HG03159 (cell line): ENCODE data around the gene NFATC1.

Experiments used
- ATAC-seq: cut with Tn5 transposase; IDR thresholded peaks from one replicate; pipeline ENCODE4 v1.9.1; 2021; ENCODE audit warnings: mild to moderate bottlenecking, moderate library complexity; ENCODE audit not compliant: unreplicated experiment

NFATC1 gene

GRCh38 chr18:79402977-79403722 is 7.4 kb downstream of the NFATC1 start:
- ATAC-seq: no peak

DNA sequence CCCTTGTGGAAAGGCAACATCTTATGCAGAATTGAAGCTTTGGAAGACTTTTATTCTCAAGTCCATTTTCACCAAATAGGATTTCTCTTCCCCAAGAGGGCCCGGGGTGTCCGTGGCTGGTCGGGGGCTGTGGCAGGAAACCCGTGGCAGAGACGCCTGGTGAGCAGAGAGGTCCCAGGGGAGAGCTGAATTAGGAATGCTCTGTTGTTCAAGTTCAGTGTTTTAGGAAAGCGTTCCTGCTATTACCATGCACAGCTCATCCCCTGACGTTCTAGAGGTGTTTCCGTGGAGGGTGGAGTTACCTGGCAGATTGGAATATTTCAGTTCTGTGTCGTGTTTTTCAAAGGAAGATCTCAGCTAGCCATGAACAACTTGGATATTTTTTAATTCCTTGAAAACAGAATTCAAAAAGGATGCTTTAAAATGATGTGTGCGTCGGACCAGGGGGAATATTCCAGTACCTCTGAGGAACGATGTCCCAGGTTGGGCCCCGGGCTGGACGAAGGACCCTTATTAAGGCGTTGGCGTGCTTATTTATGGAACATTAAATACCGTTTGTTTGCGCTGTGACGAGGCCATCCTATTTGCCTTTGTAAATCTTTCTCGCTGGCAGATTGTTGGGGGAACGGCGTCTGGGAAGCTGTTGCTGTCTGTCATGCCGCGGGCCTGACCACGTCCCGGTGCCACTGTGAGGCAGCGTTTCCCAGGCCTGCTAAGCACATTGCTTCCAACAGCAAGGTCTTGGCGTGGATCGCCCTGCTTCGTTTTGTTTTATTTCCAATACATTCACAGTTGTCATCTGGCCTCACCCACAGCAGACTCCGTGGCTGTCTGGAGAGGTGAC is 8.2 kb downstream of the NFATC1 start:
- ATAC-seq: no peak

GRCh38 chr18:79404567-79404910 is 8.8 kb downstream of the NFATC1 start:
- ATAC-seq: no peak

DNA sequence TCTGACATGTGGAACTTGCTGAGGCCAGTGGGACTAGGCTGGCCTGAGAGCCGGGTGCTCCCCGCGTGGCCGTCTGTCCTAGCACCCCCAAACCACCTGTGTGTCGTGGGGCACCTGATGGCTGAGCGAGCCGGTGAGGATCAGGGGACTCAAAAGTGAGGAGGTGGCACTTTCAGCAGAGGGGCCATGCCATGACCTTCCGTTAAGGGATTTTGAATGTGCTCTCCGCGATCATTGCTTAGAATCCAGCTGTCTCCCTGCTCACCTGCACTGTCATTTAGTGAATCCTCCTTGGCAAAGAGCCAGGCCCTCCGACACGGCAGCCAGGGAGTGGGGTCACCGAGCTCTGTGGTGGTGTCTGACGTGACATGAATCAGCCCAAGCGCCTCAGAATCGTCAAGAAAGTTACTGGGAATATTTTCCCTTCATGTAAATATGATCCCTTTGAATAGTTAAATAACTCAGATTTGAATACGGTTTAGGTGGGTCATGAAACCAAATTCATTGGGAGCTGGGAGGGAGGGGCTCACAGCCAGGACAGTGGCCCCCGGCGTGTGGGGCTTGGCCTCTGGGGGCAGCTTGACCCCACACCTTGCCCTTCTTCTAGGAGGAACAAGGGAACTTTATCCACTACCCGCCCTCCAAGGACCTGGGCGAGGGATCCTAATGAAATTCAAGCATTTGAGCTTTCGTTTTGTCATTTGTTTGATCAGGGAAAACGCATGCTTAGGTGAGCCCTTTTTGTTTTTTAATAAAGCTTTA is 9.5 kb downstream of the NFATC1 start:
- no peak for ATAC-seq

GRCh38 chr18:79405781-79406575 is 10.2 kb downstream of the NFATC1 start:
- peak; percentile 77 for ATAC-seq

GRCh38 chr18:79406708-79407107 is 11.0 kb downstream of the NFATC1 start:
- ATAC-seq: no peak

DNA sequence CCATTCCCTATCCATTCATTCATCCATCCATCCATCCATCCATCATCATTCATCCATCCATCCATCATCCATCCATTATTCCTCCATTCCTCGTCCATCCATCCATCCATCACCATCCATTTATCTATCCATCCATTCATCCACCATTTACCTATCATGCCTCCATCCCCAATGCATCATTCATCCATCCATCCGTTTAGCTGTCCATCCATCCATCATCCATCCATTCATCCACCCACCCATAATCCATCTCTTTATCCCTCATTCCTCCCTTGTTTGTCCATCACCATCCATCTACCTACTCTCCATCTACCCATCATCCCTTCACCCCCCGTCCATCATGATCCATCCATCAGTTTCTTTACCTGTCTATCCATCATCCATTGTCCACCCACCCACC is 13.6 kb downstream of the NFATC1 start:
- no peak for ATAC-seq

DNA sequence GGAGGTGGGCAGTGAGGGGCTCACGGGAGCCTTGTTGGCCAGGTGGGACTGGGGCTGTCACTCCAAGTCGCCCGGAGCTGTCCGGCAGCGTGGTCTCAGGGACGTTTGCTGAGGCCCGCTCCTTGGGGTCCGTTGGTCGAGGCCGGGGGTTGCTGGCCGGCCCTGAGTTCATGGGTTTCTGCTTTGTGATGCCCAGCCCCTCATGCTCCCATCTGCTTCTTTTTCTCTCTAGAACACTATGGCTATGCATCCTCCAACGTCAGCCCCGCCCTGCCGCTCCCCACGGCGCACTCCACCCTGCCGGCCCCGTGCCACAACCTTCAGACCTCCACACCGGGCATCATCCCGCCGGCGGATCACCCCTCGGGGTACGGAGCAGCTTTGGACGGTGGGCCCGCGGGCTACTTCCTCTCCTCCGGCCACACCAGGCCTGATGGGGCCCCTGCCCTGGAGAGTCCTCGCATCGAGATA is 14.5 kb downstream of the NFATC1 start:
- no peak for ATAC-seq

DNA sequence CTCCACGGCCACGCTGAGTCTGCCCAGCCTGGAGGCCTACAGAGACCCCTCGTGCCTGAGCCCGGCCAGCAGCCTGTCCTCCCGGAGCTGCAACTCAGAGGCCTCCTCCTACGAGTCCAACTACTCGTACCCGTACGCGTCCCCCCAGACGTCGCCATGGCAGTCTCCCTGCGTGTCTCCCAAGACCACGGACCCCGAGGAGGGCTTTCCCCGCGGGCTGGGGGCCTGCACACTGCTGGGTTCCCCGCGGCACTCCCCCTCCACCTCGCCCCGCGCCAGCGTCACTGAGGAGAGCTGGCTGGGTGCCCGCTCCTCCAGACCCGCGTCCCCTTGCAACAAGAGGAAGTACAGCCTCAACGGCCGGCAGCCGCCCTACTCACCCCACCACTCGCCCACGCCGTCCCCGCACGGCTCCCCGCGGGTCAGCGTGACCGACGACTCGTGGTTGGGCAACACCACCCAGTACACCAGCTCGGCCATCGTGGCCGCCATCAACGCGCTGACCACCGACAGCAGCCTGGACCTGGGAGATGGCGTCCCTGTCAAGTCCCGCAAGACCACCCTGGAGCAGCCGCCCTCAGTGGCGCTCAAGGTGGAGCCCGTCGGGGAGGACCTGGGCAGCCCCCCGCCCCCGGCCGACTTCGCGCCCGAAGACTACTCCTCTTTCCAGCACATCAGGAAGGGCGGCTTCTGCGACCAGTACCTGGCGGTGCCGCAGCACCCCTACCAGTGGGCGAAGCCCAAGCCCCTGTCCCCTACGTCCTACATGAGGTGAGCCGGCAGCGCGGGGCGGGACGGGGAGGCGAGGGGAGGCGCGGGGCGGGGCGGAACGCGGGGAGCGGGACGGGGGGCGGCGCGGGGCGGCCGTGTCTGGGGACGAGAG is 15.2 kb downstream of the NFATC1 start:
- ATAC-seq: no peak

- ATAC-seq: no peak
These were observed 16.1 kb downstream of the NFATC1 start for GRCh38 chr18:79411614-79412526.

DNA sequence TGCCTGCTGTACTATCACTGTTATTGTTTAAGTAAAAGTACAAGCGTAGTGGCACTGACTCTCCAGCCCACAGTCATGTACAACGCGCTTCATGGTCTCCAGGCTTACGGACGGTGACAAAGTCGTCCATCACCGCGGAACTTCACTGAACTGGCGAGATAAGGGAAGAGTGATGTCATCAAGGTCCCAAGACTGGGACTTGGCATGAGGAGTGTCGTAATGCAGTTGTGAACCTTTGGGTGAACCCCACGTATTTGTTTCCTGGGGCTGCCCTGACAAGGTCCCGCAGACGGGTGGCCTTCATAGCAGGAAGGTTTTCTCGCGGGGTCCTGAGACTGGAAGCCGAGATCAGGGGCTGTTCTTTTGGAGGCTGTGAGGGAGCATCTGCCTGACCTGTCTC is 17.3 kb downstream of the NFATC1 start:
- ATAC-seq: no peak

DNA sequence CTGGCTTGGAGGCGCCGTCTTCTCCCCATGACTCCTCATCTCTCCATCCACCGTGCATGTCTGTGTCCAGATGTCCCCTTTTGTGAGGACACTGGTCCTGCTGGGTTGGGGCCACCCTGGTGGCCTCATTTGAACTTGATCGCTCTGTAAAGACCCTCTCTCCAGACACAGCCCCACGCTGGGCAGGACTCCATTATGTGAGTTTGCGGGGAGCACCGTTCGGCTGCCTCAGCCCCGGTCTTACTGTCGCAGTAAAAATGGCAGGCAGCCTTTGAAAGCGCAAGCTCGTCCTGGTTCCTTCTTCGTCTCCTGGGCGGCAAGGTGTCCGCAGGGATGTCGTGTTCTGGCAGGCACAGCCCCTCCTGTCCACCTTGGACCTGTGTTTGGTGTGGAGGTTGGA is 17.7 kb downstream of the NFATC1 start:
- ATAC-seq: no peak

GRCh38 chr18:79413901-79414300 is 18.2 kb downstream of the NFATC1 start:
- ATAC-seq: no peak

- ATAC-seq: no peak
These were observed 20.4 kb downstream of the NFATC1 start for GRCh38 chr18:79416022-79416676.

- no peak for ATAC-seq
These were observed 20.9 kb downstream of the NFATC1 start for GRCh38 chr18:79416677-79417052.

GRCh38 chr18:79418236-79418635 is 22.5 kb downstream of the NFATC1 start:
- no peak for ATAC-seq

DNA sequence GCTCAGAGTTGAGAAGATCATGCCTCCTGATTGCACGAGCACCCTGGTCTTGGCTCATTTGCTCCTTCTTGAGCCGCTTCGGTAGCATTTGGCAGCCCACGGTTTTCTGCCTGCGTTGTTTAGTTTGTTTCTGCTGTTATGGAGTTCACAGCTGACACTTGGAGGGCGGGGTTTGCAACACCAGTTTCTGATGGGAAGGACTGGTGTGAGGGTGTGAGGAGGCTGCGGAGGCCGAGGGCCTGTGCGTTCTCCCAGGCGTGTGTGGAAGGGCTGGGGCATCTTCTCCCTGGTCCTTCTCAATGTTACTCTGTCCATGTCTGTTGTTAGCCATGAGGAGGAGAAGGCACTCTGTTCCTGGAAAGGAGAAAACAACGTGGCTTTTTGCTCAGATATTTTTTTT is 22.9 kb downstream of the NFATC1 start:
- ATAC-seq: no peak

- ATAC-seq: no peak
These were observed 24.5 kb downstream of the NFATC1 start for GRCh38 chr18:79420033-79420745.
